GM12875 (cell line): ENCODE measurements around the gene ZNF354C.

Experiments used
- H3K4me3 ChIP-seq: one replicate; pipeline ENCODE4 v1.5.1; 2011; ENCODE audit warnings: low read depth, low read length, control low read depth
- TF ChIP-seq, protein P1 (sequence below): IDR thresholded peaks from 2 replicates; pipeline ENCODE4 v1.5.1; 2011; ENCODE audit warnings: low read depth, mild to moderate bottlenecking, control low read depth, inconsistent platforms, low read length, moderate library complexity, borderline replicate concordance; ENCODE audit not compliant: insufficient read depth

Gene ZNF354C

DNA sequence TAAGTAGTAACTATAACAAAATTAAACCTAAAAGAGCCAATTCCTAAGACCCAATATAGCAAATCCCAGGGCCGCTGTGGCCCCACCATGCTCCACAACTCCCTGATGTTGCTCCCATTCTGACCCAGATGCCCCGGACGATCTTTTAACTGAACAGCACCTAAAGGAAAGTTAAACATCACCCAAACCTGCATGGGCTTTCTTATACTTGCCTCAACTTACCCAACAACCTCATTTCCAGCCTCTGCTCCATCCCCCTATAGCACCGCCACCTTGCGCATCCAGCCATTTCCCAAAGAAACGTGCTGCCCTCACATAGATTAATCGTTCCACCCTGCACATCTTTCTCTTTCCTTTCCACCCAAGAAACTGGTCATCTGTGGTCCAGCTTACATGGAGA lies 54.6 kb downstream of the ZNF354C start:
- TF ChIP-seq, protein P1, sequence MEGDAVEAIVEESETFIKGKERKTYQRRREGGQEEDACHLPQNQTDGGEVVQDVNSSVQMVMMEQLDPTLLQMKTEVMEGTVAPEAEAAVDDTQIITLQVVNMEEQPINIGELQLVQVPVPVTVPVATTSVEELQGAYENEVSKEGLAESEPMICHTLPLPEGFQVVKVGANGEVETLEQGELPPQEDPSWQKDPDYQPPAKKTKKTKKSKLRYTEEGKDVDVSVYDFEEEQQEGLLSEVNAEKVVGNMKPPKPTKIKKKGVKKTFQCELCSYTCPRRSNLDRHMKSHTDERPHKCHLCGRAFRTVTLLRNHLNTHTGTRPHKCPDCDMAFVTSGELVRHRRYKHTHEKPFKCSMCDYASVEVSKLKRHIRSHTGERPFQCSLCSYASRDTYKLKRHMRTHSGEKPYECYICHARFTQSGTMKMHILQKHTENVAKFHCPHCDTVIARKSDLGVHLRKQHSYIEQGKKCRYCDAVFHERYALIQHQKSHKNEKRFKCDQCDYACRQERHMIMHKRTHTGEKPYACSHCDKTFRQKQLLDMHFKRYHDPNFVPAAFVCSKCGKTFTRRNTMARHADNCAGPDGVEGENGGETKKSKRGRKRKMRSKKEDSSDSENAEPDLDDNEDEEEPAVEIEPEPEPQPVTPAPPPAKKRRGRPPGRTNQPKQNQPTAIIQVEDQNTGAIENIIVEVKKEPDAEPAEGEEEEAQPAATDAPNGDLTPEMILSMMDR, result no peak
- no peak overlapping the region for H3K4me3 ChIP-seq

DNA sequence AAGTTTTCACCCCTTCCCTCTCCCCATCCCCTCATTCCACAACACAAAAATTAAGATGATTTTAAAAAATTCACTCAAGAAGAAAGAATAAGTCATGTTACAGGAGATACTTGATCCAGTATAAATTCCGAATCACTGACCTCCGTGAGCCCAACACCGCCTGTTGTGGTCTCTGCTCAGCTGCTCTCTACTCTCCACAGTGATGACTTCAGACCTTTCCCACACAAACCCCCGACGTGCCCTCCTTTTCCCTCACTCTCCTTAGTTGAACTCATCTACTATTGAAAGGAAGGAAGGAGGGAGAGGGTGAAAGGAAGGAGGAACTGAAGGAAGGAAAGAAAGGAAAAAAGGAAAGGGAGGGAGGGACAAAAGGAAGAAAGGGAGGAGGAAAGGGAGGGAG lies 55.1 kb downstream of the ZNF354C start:
- TF ChIP-seq, protein P1, result no peak
- H3K4me3 ChIP-seq, result no peak overlapping the region

DNA sequence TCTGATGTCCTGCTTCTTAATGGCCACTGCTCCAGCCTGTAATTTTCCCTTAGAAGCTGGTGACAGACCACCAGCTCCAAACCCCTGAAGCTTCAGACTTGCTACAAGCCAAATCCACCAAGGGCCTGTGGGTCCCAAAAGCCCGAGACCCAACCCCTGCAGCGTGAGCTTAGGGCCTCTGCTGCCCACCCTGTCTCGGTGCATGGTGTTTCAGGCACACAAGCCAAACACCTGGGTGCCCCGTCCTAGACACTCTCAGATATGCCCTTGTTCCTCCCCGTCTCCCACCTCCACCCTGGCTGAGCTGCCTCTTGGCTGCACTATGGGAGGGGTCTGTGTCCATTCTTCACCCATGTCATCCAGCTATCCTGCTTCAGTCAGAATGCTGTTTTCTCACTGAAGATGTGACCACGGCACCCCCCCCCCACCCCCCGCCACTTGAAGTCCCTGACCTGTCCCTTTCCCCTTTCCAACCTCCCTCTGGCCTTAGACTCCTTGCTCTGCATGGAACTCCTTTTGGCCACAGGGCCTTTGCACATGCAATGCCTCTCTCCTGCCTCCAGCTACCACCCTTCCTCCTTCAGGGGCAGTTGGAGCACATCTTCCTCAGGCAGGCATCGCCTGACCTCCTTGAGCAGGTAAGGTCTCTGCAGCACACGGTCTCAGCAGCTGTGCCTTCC lies 55.8 kb downstream of the ZNF354C start:
- TF ChIP-seq, protein P1, result no peak
- H3K4me3 ChIP-seq, result no peak overlapping the region

DNA sequence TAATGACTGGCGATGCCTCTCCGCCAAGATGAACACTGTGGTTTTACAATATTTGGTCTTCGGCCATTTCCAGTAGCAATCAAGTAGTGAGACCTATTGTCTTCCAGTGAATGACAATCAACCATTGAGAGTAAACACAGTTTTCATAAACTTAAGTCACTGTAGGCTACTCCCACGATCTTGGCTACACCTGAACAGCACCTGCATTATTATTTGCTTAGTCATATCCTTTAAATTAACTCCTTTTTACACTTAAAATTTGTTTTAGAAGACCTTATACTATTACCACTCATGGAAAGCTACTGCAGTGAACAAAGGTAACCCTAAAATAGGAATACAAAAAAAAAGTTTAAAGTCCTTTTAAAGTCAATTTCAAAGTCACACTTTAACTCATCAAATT lies 58.2 kb downstream of the ZNF354C start:
- no peak overlapping the region for H3K4me3 ChIP-seq
- TF ChIP-seq, protein P1, result no peak

DNA sequence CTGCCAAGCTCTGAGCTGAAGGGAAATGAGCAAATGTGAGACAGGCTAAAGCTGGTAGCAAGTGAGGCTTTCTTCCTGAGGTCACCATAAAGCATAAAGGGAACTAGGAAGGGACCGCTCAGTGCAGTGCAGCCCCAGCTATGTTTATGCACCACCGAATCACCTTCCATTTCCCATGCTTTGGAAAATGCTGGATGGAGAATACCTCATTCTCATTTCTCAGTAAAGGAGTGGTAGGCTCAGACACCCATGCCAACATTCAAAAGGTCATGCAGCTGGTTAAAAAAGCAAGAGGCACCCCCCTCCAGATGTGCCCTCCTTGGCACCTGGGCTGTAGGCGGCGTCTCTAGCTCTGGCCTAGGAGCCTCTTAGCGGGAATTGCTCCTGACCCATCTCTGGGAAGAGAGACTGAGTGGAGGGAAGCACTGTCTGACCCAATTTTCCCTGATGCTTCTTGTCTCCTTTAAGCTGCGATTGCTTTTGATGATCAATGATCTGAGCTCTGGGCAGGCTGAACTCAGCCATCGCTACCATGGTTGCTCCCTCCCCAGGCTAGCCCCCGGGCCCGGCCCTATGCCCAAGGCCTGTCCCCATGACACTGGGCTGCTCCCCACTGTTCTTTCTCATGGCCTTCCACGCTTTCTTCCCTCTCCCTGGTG lies 58.7 kb downstream of the ZNF354C start:
- TF ChIP-seq, protein P1, result no peak

DNA sequence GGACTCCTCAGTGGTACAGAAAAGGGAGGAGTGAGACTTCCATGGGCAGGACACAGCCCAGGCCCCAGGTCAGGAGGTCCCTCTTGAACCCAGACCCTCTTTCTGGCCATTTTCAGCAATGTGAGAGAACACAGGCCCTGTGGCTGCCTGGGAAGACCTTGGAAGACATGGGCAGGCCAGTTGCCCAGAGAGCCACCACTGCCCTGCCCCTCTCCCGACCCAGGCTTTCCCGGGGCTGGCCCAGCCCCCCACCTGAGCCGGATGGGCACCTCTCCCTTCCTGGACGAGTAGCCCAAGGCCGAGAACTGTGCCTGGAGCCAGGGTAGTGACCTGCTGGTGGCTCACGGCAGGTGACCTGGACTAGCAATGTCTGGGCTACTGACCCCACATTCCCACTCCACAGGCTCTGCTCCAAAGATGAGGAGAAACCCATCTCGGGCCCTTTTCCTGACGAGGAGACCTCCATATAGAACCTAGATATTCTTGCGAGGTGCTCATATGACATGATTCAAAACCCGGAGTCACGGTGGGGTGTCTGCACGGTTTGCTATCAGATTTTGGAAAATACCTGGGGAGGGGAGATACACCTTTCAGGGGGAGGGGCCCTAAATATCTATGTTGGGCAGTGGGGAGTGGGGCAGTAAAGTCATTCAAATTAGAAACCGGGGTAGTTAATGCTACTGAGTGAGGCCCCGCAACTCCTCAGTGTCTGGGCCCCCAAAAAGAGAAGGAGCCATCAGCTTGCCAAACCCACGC lies 59.4 kb downstream of the ZNF354C start:
- no peak overlapping the region for H3K4me3 ChIP-seq
- TF ChIP-seq, protein P1, result no peak

More for the DNA sequence above, 58.7 kb downstream of the ZNF354C start:
- no peak overlapping the region for H3K4me3 ChIP-seq
